Nephron (organoid): ENCODE results near the gene DSCAML1.

Experiments
- H3K27ac Mint-ChIP-seq, 3 experiments: 2 replicates each; pipeline ENCODE4 v1.8.0; 2020; ENCODE audit warnings: mixed read lengths in 3 of 3, mild to moderate bottlenecking in 2 of 3, moderate library complexity in 1 of 3
- H3K27me3 Mint-ChIP-seq: 2 replicates; pipeline ENCODE4 v1.8.0; 2021; ENCODE audit warnings: low read depth, mild to moderate bottlenecking, moderate library complexity, mixed read lengths
- H3K36me3 Mint-ChIP-seq: 2 replicates; pipeline ENCODE4 v1.8.0; 2020; ENCODE audit warnings: low read depth, mixed read lengths
- H3K4me1 Mint-ChIP-seq: 2 replicates; pipeline ENCODE4 v1.8.0; 2020; ENCODE audit warnings: mixed read lengths
- H3K4me3 Mint-ChIP-seq, 3 experiments: 2 replicates each; pipeline ENCODE4 v1.8.0; 2020; ENCODE audit warnings: mild to moderate bottlenecking in 3 of 3, mixed read lengths in 3 of 3, moderate library complexity in 2 of 3
- H3K9me3 Mint-ChIP-seq: 2 replicates; pipeline ENCODE4 v1.8.0; 2020; ENCODE audit warnings: mixed read lengths
- TF ChIP-seq, protein P1 (sequence below), 3 experiments: fragments of 200-600 bp; sonication (generic); IDR thresholded peaks; one replicate each; pipeline ENCODE4 v1.5.0; 2021; ENCODE audit warnings: antibody characterized with exemption in 3 of 3; ENCODE audit not compliant: unreplicated experiment in 3 of 3

The DSCAML1 gene

DNA sequence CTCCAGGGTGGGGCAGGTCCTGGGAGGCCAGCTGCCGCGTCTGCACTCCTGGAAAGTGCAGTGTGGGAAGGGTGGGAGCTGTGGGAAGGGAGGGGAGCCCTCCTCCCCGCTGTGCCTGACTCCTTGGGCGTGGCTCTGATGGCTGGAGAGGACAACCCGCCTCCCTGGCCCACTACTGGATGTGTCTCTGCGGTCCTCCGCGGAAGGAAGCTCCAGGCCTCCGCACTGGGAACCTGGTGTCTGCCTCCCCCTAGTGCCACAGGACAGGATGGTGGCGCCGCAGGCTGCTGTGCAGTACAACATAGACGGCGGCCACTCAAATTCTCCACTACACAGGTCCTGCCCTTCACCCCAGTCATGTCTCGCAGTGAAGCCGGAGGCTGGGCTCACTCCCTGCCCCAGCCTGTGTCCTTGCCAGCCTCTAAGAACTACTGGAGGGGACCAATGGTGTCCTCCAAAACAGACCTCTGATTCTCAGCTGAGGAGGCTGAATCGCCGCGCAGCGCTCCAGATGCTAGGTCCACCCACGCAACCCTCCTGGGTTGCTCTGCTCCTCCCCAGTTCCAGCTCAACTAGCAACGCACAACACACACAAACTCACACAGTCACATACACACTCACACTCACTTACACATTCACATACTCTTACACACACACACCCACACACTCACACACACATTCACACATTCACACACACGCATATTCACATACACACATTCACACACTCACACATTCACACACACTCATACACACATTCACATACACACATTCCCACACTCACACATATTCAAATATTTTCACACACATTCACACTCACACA, 12.4 kb upstream of the DSCAML1 start:
- H3K27ac Mint-ChIP-seq = peak overlapping the region in 1 of 3 experiments; percentile 29

GRCh38 chr11:117808784-117809183, 11.8 kb upstream of the DSCAML1 start:
- peaks cover 30% of the 10 kb centered on the region for H3K27me3 Mint-ChIP-seq
- TF ChIP-seq, protein P1, sequence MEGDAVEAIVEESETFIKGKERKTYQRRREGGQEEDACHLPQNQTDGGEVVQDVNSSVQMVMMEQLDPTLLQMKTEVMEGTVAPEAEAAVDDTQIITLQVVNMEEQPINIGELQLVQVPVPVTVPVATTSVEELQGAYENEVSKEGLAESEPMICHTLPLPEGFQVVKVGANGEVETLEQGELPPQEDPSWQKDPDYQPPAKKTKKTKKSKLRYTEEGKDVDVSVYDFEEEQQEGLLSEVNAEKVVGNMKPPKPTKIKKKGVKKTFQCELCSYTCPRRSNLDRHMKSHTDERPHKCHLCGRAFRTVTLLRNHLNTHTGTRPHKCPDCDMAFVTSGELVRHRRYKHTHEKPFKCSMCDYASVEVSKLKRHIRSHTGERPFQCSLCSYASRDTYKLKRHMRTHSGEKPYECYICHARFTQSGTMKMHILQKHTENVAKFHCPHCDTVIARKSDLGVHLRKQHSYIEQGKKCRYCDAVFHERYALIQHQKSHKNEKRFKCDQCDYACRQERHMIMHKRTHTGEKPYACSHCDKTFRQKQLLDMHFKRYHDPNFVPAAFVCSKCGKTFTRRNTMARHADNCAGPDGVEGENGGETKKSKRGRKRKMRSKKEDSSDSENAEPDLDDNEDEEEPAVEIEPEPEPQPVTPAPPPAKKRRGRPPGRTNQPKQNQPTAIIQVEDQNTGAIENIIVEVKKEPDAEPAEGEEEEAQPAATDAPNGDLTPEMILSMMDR (IDR thresholded peaks at IDR 0.05; ENCODE audit: unreplicated experiment in 3 of 3) = no peak
- H3K36me3 Mint-ChIP-seq = no peaks in the 10 kb centered on the region
- no peak overlapping the region for H3K27ac Mint-ChIP-seq
- H3K4me1 Mint-ChIP-seq = peaks cover 48% of the 10 kb centered on the region
- H3K4me3 Mint-ChIP-seq = peak overlapping the region in 1 of 3 experiments; percentile 8
- no peaks in the 10 kb centered on the region for H3K9me3 Mint-ChIP-seq

More for the DNA sequence above, 12.4 kb upstream of the DSCAML1 start:
- TF ChIP-seq, protein P1 (IDR thresholded peaks at IDR 0.05; ENCODE audit: unreplicated experiment in 3 of 3) = peak; percentile 66 to 69 (median 67)
- no peak overlapping the region for H3K4me3 Mint-ChIP-seq
- H3K36me3 Mint-ChIP-seq = no peaks in the 10 kb centered on the region
- no peaks in the 10 kb centered on the region for H3K9me3 Mint-ChIP-seq
- peaks cover 30% of the 10 kb centered on the region for H3K27me3 Mint-ChIP-seq
- H3K4me1 Mint-ChIP-seq = peaks cover 53% of the 10 kb centered on the region

DNA sequence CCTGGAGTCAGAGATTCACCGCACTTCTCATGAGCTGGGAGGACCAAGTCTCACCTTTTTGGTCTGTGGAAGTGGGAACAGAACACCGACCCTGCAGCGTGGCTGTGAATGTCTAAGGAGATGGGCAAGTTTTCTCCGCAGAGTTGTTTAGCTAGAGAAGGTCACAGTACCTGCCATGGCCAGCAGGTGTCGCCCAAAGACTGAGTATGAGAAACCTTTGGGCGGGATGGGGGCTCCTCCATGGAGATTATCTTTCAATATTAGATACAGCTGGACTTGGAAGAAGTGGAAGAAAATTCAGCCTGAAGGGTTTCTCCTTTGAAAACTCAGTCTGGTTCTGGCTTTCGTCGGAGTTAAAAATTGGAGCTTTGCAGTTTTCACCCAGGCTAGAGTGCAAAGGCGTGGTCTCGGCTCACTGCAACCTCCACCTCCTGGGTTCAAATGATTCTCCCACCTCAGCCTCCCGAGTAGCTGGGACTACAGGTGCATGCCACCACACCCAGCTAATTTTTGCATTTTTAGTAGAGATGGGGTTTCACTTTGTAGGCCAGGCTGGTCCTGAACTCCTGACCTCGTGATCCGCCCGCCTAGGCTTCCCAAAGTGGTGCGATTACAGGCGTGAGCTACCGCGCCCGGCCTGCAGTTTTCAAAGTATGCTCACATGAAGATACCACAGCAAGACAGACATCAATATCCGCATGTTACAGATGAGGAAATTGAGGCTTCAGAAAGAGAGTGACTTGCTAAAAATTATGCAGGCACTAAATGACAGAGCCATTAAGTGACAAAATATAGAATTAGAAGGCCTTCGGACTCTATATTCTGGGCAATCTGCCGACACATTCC, 10.7 kb upstream of the DSCAML1 start:
- peaks cover 40% of the 10 kb centered on the region for H3K4me1 Mint-ChIP-seq
- H3K9me3 Mint-ChIP-seq = no peaks in the 10 kb centered on the region
- no peaks in the 10 kb centered on the region for H3K36me3 Mint-ChIP-seq
- H3K4me3 Mint-ChIP-seq = no peak overlapping the region
- peaks cover 37% of the 10 kb centered on the region for H3K27me3 Mint-ChIP-seq
- H3K27ac Mint-ChIP-seq = peak overlapping the region in 1 of 3 experiments; percentile 54
- TF ChIP-seq, protein P1 (IDR thresholded peaks at IDR 0.05; ENCODE audit: unreplicated experiment in 3 of 3) = peak; percentile 87 to 95 (median 93)

DNA sequence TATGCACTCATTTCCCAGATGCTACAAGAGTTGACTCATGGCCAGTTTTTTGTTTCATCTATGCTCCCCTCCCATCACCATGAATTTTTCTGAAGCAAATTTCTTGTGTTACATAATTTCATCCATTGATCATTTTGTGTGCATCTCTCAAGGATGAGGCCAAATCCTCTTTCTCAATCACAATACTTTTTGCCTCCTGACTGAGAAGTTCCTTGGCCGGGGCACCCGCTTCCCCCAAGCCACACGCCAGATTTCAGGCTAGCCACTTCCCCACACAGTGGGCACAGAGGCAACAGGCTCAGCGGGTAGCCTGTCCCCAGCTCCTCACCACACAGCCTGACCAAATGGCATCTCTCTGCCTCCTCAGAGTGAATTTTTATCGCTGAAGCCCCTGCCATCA, 9.8 kb upstream of the DSCAML1 start:
- TF ChIP-seq, protein P1 (IDR thresholded peaks at IDR 0.05; ENCODE audit: unreplicated experiment in 3 of 3) = no peak
- H3K27ac Mint-ChIP-seq = no peak overlapping the region
- peaks cover 32% of the 10 kb centered on the region for H3K4me1 Mint-ChIP-seq
- no peaks in the 10 kb centered on the region for H3K9me3 Mint-ChIP-seq
- no peaks in the 10 kb centered on the region for H3K36me3 Mint-ChIP-seq
- H3K27me3 Mint-ChIP-seq = peaks cover 43% of the 10 kb centered on the region
- H3K4me3 Mint-ChIP-seq = no peak overlapping the region

- no peak overlapping the region for H3K27ac Mint-ChIP-seq
- H3K4me1 Mint-ChIP-seq = peaks cover 18% of the 10 kb centered on the region
- TF ChIP-seq, protein P1 (IDR thresholded peaks at IDR 0.05; ENCODE audit: unreplicated experiment in 3 of 3) = no peak
- no peaks in the 10 kb centered on the region for H3K9me3 Mint-ChIP-seq
- no peaks in the 10 kb centered on the region for H3K36me3 Mint-ChIP-seq
- no peak overlapping the region for H3K4me3 Mint-ChIP-seq
- H3K27me3 Mint-ChIP-seq = peaks cover 54% of the 10 kb centered on the region
Observed at GRCh38 chr11:117805045-117805444, 8.0 kb upstream of the DSCAML1 start.
